MCF 10A (cell line): ENCODE results near the gene OR51I2. TPM values are rescaled to one million over a fixed set of nuclear protein-coding genes. Genes with fewer than 3 reads are reported as not detected.

Experiments used
- Bru-seq: library from RNA; stranded (reverse); fragments of 400-500 nt; gene quantifications from one replicate; lab custom pipeline; 2021; lab: Mats Ljungman, UMichigan
- BruChase-seq, 2 experiments: library from RNA; stranded (reverse); fragments of 400-500 nt; gene quantifications; one replicate each; lab custom pipeline; 2021; lab: Mats Ljungman, UMichigan
- BruUV-seq: library from RNA; stranded (reverse); fragments of 400-500 nt; replicated peaks from 2 replicates; lab custom pipeline; 2021; lab: Mats Ljungman, UMichigan
- CTCF ChIA-PET: fragments of 300-600 bp; sonication (Branson Sonifier 250); formaldehyde crosslinking; extraction: SDS; loops from one replicate; lab custom pipeline; 2021; ENCODE audit warnings: antibody characterized with exemption, inconsistent platforms; lab: Yijun Ruan, JAX
- POLR2A ChIA-PET: fragments of 300-600, 350-650 bp; sonication (Branson Sonifier 250); formaldehyde crosslinking; extraction: SDS; loops from one replicate; lab custom pipeline; 2020; ENCODE audit warnings: antibody characterized with exemption, inconsistent platforms; lab: Yijun Ruan, JAX
- DNase-seq: peaks from one replicate; pipeline ENCODE4 v3.0.0-alpha.2; 2018; ENCODE audit not compliant: unreplicated experiment
- H3K27ac Mint-ChIP-seq: one replicate; pipeline ENCODE4 v1.8.0; 2022; ENCODE audit warnings: mild to moderate bottlenecking, low read depth, mixed read lengths; ENCODE audit not compliant: unreplicated experiment
- H3K27me3 Mint-ChIP-seq: one replicate; pipeline ENCODE4 v1.8.0; 2022; ENCODE audit warnings: mixed read lengths; ENCODE audit not compliant: insufficient read depth, unreplicated experiment
- H3K36me3 Mint-ChIP-seq: one replicate; pipeline ENCODE4 v1.8.0; 2022; ENCODE audit warnings: mild to moderate bottlenecking, moderate library complexity, mixed read lengths; ENCODE audit not compliant: insufficient read depth, unreplicated experiment
- H3K4me1 Mint-ChIP-seq: one replicate; pipeline ENCODE4 v1.8.0; 2022; ENCODE audit warnings: mixed read lengths; ENCODE audit not compliant: insufficient read depth, unreplicated experiment
- H3K4me3 Mint-ChIP-seq: one replicate; pipeline ENCODE4 v1.8.0; 2022; ENCODE audit warnings: mild to moderate bottlenecking, moderate library complexity, mixed read lengths; ENCODE audit not compliant: unreplicated experiment
- H3K9me3 Mint-ChIP-seq: one replicate; pipeline ENCODE4 v1.8.0; 2022; ENCODE audit warnings: mixed read lengths; ENCODE audit not compliant: unreplicated experiment
- CTCF ChIP-seq: fragments of 200-600 bp; IDR thresholded peaks from one replicate; pipeline ENCODE4 v1.8.0; 2022; ENCODE audit warnings: antibody characterized with exemption, mild to moderate bottlenecking; ENCODE audit not compliant: unreplicated experiment
- intact Hi-C: fragments of 100-400 bp; cut with micrococcal nuclease; formaldehyde crosslinking; loops from 2 replicates; pipeline ENCODE4 v1.14.1; 2022
- long read RNA-seq: library from polyadenylated mRNA; stranded (forward); transcript quantifications from one replicate; pipeline ENCODE4 v2.0.0, GENCODE V29; 2022
- total RNA-seq: library from RNA; stranded (reverse); gene quantifications from 2 replicates; pipeline ENCODE4 v1.2.3, GENCODE V29; 2022

OR51I2 gene, protein sequence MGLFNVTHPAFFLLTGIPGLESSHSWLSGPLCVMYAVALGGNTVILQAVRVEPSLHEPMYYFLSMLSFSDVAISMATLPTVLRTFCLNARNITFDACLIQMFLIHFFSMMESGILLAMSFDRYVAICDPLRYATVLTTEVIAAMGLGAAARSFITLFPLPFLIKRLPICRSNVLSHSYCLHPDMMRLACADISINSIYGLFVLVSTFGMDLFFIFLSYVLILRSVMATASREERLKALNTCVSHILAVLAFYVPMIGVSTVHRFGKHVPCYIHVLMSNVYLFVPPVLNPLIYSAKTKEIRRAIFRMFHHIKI
- total RNA-seq (not detected in 2 replicates), Bru-seq, nascent RNA (not detected), BruChase-seq, experiment 1, labeled RNA remaining after a 6-hour chase (not detected), BruChase-seq, experiment 2, labeled RNA remaining after a 2-hour chase (not detected)
- long read RNA-seq: 0 reads

GRCh38 chr11:5449023-5449422 is at the start of gene OR51I2:
OR51I2 (plus strand) TSS chr11:5449323; CDS start chr11:5453489, 4,166 bp downstream.
- no TSS peak for BruUV-seq

DNA sequence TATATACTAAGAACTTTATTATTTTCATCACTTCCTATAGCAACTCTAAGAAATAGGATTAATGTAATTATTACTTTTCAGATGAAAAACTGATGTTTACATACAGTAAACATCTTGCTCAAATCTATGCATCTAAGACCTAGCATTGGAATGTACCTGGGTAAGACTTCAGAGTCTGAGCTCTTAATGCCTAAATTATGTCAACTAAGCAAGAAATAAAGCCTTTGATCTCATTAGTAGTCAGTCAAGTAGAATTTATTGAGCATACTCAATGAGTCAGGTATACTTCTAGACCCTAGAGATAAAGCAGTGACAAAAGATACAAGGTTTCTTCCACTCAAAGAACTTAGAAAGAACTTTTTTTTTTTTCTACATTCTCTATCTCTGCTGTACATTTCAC is 44.0 kb upstream of the OR51I2 start:
- Mint-ChIP-seq H3K36me3 (no peaks in the 10 kb centered on the region), H3K4me1 (no peaks in the 10 kb centered on the region), H3K27ac (no peak overlapping the region), H3K27me3 (peaks cover 49% of the 10 kb centered on the region), H3K4me3 (no peak overlapping the region), H3K9me3 (no peaks in the 10 kb centered on the region)
- no peak for DNase-seq
- no peak for TF ChIP-seq CTCF
- CTCF ChIA-PET: no interaction called here
- no TSS peak for BruUV-seq
- intact Hi-C loops: no loop called here
- POLR2A ChIA-PET: no interaction called here

More at GRCh38 chr11:5449023-5449422, at the start of gene OR51I2:
- Mint-ChIP-seq H3K36me3 (no peaks in the 10 kb centered on the region), H3K27me3 (peaks cover 38% of the 10 kb centered on the region), H3K4me3 (no peak within 1 kb of the TSS), H3K27ac (no peak within 1 kb of the TSS), H3K4me1 (no peaks in the 10 kb centered on the region), H3K9me3 (no peaks in the 10 kb centered on the region)
- no peak for TF ChIP-seq CTCF
- intact Hi-C loops: no loop called here
- ChIA-PET CTCF (interaction anchor here (0.7 kb wide), 2 partner anchors 27 to 1264 kb away, joined by 3 read pairs; no protein-coding TSS in a partner anchor), POLR2A (no interaction called here)
- no peak for DNase-seq

DNA sequence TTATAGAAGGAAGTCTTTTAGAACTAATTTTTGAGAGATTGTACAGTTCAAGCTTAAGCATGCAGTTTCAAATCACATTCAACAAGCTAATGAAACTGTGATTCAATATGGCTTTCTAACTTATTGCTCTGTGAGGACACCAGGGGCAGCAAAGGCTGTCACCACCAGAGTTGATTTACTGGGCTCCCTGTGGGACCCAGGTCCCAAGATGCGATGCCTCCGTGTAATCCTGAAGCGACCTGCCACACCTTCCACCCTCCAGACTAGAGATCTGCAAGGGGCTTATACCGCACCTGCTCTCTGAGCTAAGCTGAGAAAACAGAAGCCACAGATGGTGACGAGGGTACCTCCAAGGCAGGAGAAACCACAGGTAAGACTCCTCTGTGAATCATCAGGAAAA is 28.1 kb upstream of the OR51I2 start:
- intact Hi-C loops: no loop called here
- Mint-ChIP-seq H3K36me3 (no peaks in the 10 kb centered on the region), H3K27ac (no peak overlapping the region), H3K9me3 (no peaks in the 10 kb centered on the region), H3K4me3 (no peak overlapping the region), H3K4me1 (peaks cover 5% of the 10 kb centered on the region), H3K27me3 (peaks cover 36% of the 10 kb centered on the region)
- no peak for DNase-seq
- BruUV-seq: no TSS peak
- TF ChIP-seq CTCF: no peak
- POLR2A ChIA-PET: interaction anchor here (0.5 kb wide), 1 partner anchor 50 kb away, joined by 3 read pairs; no protein-coding TSS in a partner anchor
- CTCF ChIA-PET: interaction anchor here (0.7 kb wide), 1 partner anchor 280 kb away, joined by 3 read pairs; no protein-coding TSS in a partner anchor

- POLR2A ChIA-PET: no interaction called here
These were observed 27.3 kb upstream of the OR51I2 start, which contains the start of gene OR51Q1 for GRCh38 chr11:5421811-5422210. OR51Q1 (plus strand) TSS chr11:5422111; CDS start chr11:5422201, 90 bp downstream.

More at GRCh38 chr11:5421811-5422210, 27.3 kb upstream of the OR51I2 start, which contains the start of gene OR51Q1:
- no peaks in the 10 kb centered on the region for H3K36me3 Mint-ChIP-seq
- H3K4me1 Mint-ChIP-seq: peaks cover 5% of the 10 kb centered on the region
- TF ChIP-seq CTCF: no peak
- no TSS peak for BruUV-seq
- H3K4me3 Mint-ChIP-seq: no peak within 1 kb of the TSS
- intact Hi-C loops: no loop called here
- CTCF ChIA-PET: interaction anchor here (0.7 kb wide), 1 partner anchor 281 kb away, joined by 3 read pairs; no protein-coding TSS in a partner anchor
- no peaks in the 10 kb centered on the region for H3K9me3 Mint-ChIP-seq
- H3K27me3 Mint-ChIP-seq: peaks cover 45% of the 10 kb centered on the region
- H3K27ac Mint-ChIP-seq: no peak within 1 kb of the TSS
- DNase-seq: no peak
